Posterior cingulate gyrus (tissue), 11 donors: Measurements from ENCODE around the gene SIRT3.

Experiments used
- DNase-seq, 10 donors: peaks; one replicate each; pipeline versions ENCODE4 v3.0.0 to v3.0.0-alpha.2; 2020 to 2021; ENCODE audit warnings: mixed read lengths in 3 of 10
- intact Hi-C: fragments of 100-400 bp; cut with DNase I; formaldehyde crosslinking; loops from one replicate; pipeline ENCODE4 v1.15.1; 2023

SIRT3 gene

GRCh38 chr11:235997-236773 lies at the start of gene SIRT3:
Gene SIRT3, minus strand, starts transcription at chr11:236342. Its CDS starts 14 bp downstream, at chr11:236328.
- DNase-seq = peak; percentile 41 to 95 (median 64)
- intact Hi-C loops = loop anchor here (2.0 kb wide), 1 partner anchor 29 kb away; the partner anchor contains the start of genes BET1L and RIC8A

GRCh38 chr11:285894-286220 lies 49.7 kb upstream of the SIRT3 start:
- intact Hi-C loops = no loop called here
- peak in 2 of 10 donors; percentile 30 to 57 for DNase-seq

- intact Hi-C loops = no loop called here
Observed at GRCh38 chr11:285021-285893, 49.1 kb upstream of the SIRT3 start.

GRCh38 chr11:284105-285020 lies 48.2 kb upstream of the SIRT3 start:
- peak in 6 of 10 donors; percentile 4 to 80 (median 40) for DNase-seq

More at GRCh38 chr11:285021-285893, 49.1 kb upstream of the SIRT3 start:
- DNase-seq = peak in 4 of 10 donors; percentile 5 to 76 (median 29)

GRCh38 chr11:283405-284104 lies 47.4 kb upstream of the SIRT3 start:
- intact Hi-C loops = no loop called here
- peak in 2 of 10 donors; percentile 27 to 47 for DNase-seq

More at GRCh38 chr11:284105-285020, 48.2 kb upstream of the SIRT3 start:
- intact Hi-C loops = no loop called here

- intact Hi-C loops = no loop called here
- peak in 3 of 10 donors; percentile 1 to 49 (median 40) for DNase-seq
Observed at GRCh38 chr11:282630-283360, 46.7 kb upstream of the SIRT3 start.

- DNase-seq = peak in 3 of 10 donors; percentile 1 to 43 (median 42)
- intact Hi-C loops = no loop called here
Observed at GRCh38 chr11:282171-282570, 46.0 kb upstream of the SIRT3 start.

GRCh38 chr11:281486-282161 lies 45.5 kb upstream of the SIRT3 start:
- DNase-seq = peak in 2 of 10 donors; percentile 25 to 77
- intact Hi-C loops = no loop called here

- intact Hi-C loops = no loop called here
- DNase-seq = peak in 4 of 10 donors; percentile 8 to 79 (median 44)
Observed at GRCh38 chr11:280706-281485, 44.8 kb upstream of the SIRT3 start.

GRCh38 chr11:279966-280705 lies 44.0 kb upstream of the SIRT3 start:
- peak in 2 of 10 donors; percentile 2 to 80 for DNase-seq

GRCh38 chr11:279040-279965 lies 43.2 kb upstream of the SIRT3 start:
- intact Hi-C loops = no loop called here
- peak in 3 of 10 donors; percentile 5 to 77 (median 71) for DNase-seq

More at GRCh38 chr11:279966-280705, 44.0 kb upstream of the SIRT3 start:
- intact Hi-C loops = no loop called here

GRCh38 chr11:278001-278951 lies 42.1 kb upstream of the SIRT3 start, which contains the start of gene NLRP6:
Gene NLRP6, plus strand, starts transcription at chr11:278407. Its CDS starts 163 bp downstream, at chr11:278570.
- DNase-seq = peak in 3 of 10 donors; percentile 11 to 72 (median 61)
- intact Hi-C loops = no loop called here

GRCh38 chr11:276219-276618 lies 40.1 kb upstream of the SIRT3 start:
- intact Hi-C loops = no loop called here
- no peak for DNase-seq

GRCh38 chr11:272931-273198 lies 36.7 kb upstream of the SIRT3 start:
- no peak for DNase-seq
- intact Hi-C loops = no loop called here
